HEK293T (cell line): ENCODE results near the gene FSHB.
"Not testable (repeated sequence)": the region's sequence is repeated elsewhere in the genome, so short reads cannot be mapped to it uniquely, and the experiment has no call there.

ENCODE experiments used
- CTCF ChIA-PET: fragments of 350-600 bp; formaldehyde crosslinking; extraction: SDS; loops from one replicate; lab custom pipeline; 2021; ENCODE audit warnings: antibody characterized with exemption, inconsistent platforms; lab: Yijun Ruan, JAX
- POLR2A ChIA-PET: fragments of 350-600 bp; formaldehyde crosslinking; extraction: SDS; loops from one replicate; lab custom pipeline; 2020; ENCODE audit warnings: antibody characterized with exemption, inconsistent platforms; lab: Yijun Ruan, JAX
- DNase-seq: peaks from one replicate; pipeline ENCODE4 v3.0.0; 2012; ENCODE audit warnings: mixed read lengths; ENCODE audit errors: extremely low spot score
- ARNT ChIP-seq: fragments of 450-650 bp; IDR thresholded peaks from 2 replicates; pipeline ENCODE4 v1.6.1; 2017; ENCODE audit warnings: mild to moderate bottlenecking
- BHLHE40 ChIP-seq: fragments of 450-650 bp; IDR thresholded peaks from 2 replicates; pipeline ENCODE4 v1.6.1; 2016; ENCODE audit warnings: mild to moderate bottlenecking, moderate library complexity, borderline replicate concordance
- CTBP1 ChIP-seq: fragments of 450-650 bp; IDR thresholded peaks from 2 replicates; pipeline ENCODE4 v1.6.1; 2016; ENCODE audit warnings: borderline replicate concordance
- ELF4 ChIP-seq: fragments of 450-650 bp; IDR thresholded peaks from 2 replicates; pipeline ENCODE4 v1.6.1; 2017; ENCODE audit warnings: antibody characterized with exemption
- FOXA1 ChIP-seq: fragments of 450-650 bp; IDR thresholded peaks from 2 replicates; pipeline ENCODE4 v1.6.1; 2016; ENCODE audit warnings: mild to moderate bottlenecking
- FOXK2 ChIP-seq: fragments of 450-650 bp; IDR thresholded peaks from 2 replicates; pipeline ENCODE4 v1.6.1; 2016; ENCODE audit warnings: mild to moderate bottlenecking
- FOXM1 ChIP-seq: fragments of 450-650 bp; IDR thresholded peaks from 2 replicates; pipeline ENCODE4 v1.6.1; 2017; ENCODE audit warnings: mild to moderate bottlenecking, borderline replicate concordance
- HDGF ChIP-seq: fragments of 450-650 bp; IDR thresholded peaks from 2 replicates; pipeline ENCODE4 v1.6.1; 2017; ENCODE audit warnings: antibody characterized with exemption, borderline replicate concordance
- L3MBTL2 ChIP-seq: fragments of 450-650 bp; conservative IDR thresholded peaks from 2 replicates; pipeline ENCODE4 v1.6.1; 2016; ENCODE audit warnings: mild to moderate bottlenecking
- LEF1 ChIP-seq: fragments of 450-650 bp; IDR thresholded peaks from 2 replicates; pipeline ENCODE4 v1.6.1; 2017; ENCODE audit warnings: mild to moderate bottlenecking, borderline replicate concordance
- NFRKB ChIP-seq: fragments of 450-650 bp; IDR thresholded peaks from 2 replicates; pipeline ENCODE4 v1.6.1; 2016; ENCODE audit warnings: mild to moderate bottlenecking, moderate library complexity
- SP1 ChIP-seq: fragments of 450-650 bp; IDR thresholded peaks from 2 replicates; pipeline ENCODE4 v1.6.1; 2017
- SUZ12 ChIP-seq: fragments of 450-650 bp; IDR thresholded peaks from 2 replicates; pipeline ENCODE4 v1.6.1; 2016; ENCODE audit warnings: mild to moderate bottlenecking
- TARDBP ChIP-seq: fragments of 450-650 bp; IDR thresholded peaks from 2 replicates; pipeline ENCODE4 v1.6.1; 2016
- ZNF384 ChIP-seq: fragments of 450-650 bp; IDR thresholded peaks from 2 replicates; pipeline ENCODE4 v1.6.1; 2016
- TF ChIP-seq, protein P1 (sequence below): fragments of 450-650 bp; IDR thresholded peaks from 2 replicates; pipeline ENCODE4 v1.6.1; 2016

FSHB gene

DNA sequence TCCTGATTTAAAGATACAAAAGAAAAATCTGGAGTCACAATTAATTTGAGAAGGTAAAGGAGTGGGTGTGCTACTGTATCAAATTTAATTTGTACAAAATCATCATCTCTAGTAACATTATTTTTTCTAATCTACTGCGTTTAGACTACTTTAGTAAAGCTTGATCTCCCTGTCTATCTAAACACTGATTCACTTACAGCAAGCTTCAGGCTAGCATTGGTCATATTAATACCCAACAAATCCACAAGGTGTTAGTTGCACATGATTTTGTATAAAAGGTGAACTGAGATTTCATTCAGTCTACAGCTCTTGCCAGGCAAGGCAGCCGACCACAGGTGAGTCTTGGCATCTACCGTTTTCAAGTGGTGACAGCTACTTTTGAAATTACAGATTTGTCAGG, at the start of gene FSHB:
FSHB (plus strand) TSS at position 301 of the 400 bp plus-strand sequence. CDS start 889 bp downstream, outside the sequence.
- no peak for DNase-seq
- CTCF ChIA-PET = interaction anchor here (0.6 kb wide), 1 partner anchor 103 kb away, joined by 3 read pairs; no protein-coding TSS in a partner anchor
- TF ChIP-seq, protein P1, sequence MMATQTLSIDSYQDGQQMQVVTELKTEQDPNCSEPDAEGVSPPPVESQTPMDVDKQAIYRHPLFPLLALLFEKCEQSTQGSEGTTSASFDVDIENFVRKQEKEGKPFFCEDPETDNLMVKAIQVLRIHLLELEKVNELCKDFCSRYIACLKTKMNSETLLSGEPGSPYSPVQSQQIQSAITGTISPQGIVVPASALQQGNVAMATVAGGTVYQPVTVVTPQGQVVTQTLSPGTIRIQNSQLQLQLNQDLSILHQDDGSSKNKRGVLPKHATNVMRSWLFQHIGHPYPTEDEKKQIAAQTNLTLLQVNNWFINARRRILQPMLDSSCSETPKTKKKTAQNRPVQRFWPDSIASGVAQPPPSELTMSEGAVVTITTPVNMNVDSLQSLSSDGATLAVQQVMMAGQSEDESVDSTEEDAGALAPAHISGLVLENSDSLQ = no peak
- no peak for TF ChIP-seq ARNT
- TF ChIP-seq FOXM1 = no peak
- no peak for TF ChIP-seq BHLHE40
- TF ChIP-seq LEF1 = no peak
- TF ChIP-seq CTBP1 = no peak
- TF ChIP-seq FOXK2 = no peak
- TF ChIP-seq SP1 = no peak
- no peak for TF ChIP-seq NFRKB
- no peak for TF ChIP-seq ELF4
- TF ChIP-seq ZNF384 = no peak
- no peak for TF ChIP-seq FOXA1
- TF ChIP-seq L3MBTL2 = no peak
- no peak for TF ChIP-seq TARDBP
- TF ChIP-seq SUZ12 = no peak
- TF ChIP-seq HDGF = no peak
- POLR2A ChIA-PET = no interaction called here

DNA sequence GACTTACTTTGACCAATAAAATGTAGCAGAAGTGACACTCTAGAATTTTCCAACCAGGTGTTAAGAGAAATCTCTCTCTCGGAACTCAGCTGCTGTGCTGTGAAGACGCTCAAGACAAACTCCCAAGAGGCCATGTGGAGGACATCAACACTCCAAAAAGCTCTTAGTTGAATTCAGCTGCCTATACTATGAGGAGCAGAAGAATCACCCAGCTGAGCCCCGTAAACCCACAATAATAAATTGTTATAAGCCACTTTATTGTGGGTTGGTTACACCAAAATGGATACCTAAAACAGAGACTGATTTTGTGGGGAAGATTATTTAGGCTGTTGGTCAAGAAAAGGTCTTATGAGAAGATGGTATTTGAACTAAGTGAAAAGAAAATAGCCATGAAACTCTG, 44.1 kb upstream of the FSHB start:
- ChIA-PET POLR2A (no interaction called here), CTCF (interaction anchor here (1.4 kb wide), 1 partner anchor 10 kb away, joined by 5 read pairs; no protein-coding TSS in a partner anchor)
- no peak for TF ChIP-seq TARDBP
- TF ChIP-seq, protein P1 = no peak
- no peak for TF ChIP-seq LEF1
- TF ChIP-seq FOXM1 = no peak
- TF ChIP-seq L3MBTL2 = no peak
- TF ChIP-seq ARNT = no peak
- no peak for TF ChIP-seq ELF4
- no peak for TF ChIP-seq FOXK2
- TF ChIP-seq BHLHE40 = no peak
- no peak for TF ChIP-seq FOXA1
- no peak for TF ChIP-seq NFRKB
- no peak for DNase-seq

DNA sequence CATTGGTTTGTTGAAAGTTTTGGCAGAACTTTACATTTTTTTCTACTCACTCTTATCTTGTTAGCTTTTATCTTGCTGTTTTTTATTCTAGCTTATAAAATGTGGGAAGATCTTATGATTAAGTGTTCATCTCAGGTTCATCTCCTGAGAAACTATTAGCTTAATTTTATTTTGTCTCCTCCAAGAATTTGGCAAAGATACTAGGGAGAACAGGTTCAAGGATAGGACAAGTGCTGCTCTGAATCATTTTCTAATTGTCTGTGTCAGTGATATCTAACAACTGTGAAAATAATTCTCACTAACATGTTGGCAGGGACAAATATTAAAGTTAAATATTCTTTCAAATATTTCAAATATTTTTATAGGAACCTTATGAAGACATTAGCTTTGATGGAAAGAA, 38.2 kb upstream of the FSHB start:
- CTCF ChIA-PET = no interaction called here
- POLR2A ChIA-PET = no interaction called here
- no peak for TF ChIP-seq FOXA1
- no peak for TF ChIP-seq FOXM1
- no peak for TF ChIP-seq SUZ12
- TF ChIP-seq SP1 = no peak
- TF ChIP-seq, protein P1 = no peak
- no peak for TF ChIP-seq FOXK2
- no peak for TF ChIP-seq TARDBP
- no peak for TF ChIP-seq NFRKB
- no peak for TF ChIP-seq HDGF
- TF ChIP-seq BHLHE40 = no peak
- TF ChIP-seq L3MBTL2 = no peak
- no peak for TF ChIP-seq ARNT
- TF ChIP-seq LEF1 = no peak
- no peak for TF ChIP-seq ZNF384
- no peak for TF ChIP-seq CTBP1
- TF ChIP-seq ELF4 = no peak

DNA sequence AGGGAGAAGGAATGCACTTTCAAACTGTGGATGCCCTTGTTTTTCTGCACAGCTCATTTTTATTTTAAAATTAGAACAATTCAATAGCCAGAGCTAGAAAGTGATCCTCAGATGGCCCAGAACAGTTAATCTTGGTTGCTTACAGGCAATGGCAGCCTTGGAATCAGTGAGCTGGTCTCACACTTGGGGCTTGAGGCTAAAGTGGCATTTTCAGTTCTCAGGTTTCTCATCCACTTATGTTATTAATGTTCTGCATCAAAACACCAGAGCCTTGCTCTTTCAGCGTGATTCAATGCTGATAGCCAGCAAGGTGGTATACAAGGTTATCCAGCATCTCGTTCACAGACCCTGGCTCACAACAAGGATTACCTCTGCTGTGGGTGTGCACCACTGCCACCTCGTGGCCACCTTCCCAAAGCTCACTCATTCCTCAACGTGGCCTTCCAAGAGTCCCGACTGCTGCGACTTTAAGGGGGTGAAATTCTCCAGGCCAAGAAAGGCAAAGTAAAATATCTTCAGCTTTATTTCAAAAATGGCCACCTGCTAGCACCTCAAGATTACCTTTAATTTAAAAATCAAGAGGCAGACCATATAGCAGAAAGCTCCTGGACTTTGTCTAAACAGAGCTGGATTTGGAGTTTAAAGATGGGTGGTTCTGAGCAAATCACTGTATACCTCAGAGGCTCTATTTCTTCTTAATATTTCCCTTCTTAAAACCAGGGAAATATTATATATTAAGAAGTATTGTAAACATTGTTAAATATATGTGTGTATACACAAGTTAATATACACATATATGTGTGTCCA, 34.2 kb upstream of the FSHB start:
- CTCF ChIA-PET = interaction anchor here (0.8 to 1.8 kb wide), 6 partner anchors 11 to 764 kb away, joined by 3 to 13 read pairs (median 4); no protein-coding TSS in a partner anchor
- POLR2A ChIA-PET = no interaction called here
- TF ChIP-seq ARNT (no peak), HDGF (no peak), SP1 (no peak), CTBP1 (no peak), L3MBTL2 (no peak), FOXA1 (no peak), FOXM1 (no peak), ZNF384 (no peak), FOXK2 (no peak), LEF1 (no peak), TARDBP (no peak)
- peak; percentile 68 for DNase-seq

More for the DNA sequence above, 38.2 kb upstream of the FSHB start:
- no peak for DNase-seq

DNA sequence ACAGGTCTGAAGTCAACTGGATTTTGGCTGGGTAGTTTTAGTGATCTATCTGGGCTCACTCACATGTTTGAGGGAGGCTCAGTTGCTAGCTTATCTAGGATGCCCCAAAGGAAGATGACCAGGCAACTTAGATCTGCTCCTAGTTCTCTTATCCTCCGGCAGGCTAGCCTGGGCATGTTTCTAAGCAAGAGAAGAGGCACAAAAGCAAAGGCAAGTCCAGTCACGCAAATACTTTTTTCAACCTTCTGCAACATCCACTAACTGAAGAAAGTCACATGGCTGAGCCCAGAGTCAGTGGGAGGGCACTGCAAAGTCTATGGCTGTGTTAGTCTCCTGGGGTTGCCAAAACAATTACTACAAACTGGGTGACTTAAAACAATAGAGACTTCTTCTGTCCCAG, 32.9 kb upstream of the FSHB start:
- POLR2A ChIA-PET = interaction anchor here (0.6 kb wide), 1 partner anchor 127 kb away, joined by 3 read pairs; no protein-coding TSS in a partner anchor
- DNase-seq = no peak
- CTCF ChIA-PET = no interaction called here
- TF ChIP-seq LEF1 (no peak), SP1 (no peak), TARDBP (no peak), BHLHE40 (no peak), ELF4 (no peak), L3MBTL2 (no peak), NFRKB (no peak), HDGF (no peak), FOXA1 (no peak), FOXK2 (no peak), FOXM1 (no peak), ARNT (no peak), CTBP1 (no peak), ZNF384 (no peak), SUZ12 (no peak)
- TF ChIP-seq, protein P1 = no peak

DNA sequence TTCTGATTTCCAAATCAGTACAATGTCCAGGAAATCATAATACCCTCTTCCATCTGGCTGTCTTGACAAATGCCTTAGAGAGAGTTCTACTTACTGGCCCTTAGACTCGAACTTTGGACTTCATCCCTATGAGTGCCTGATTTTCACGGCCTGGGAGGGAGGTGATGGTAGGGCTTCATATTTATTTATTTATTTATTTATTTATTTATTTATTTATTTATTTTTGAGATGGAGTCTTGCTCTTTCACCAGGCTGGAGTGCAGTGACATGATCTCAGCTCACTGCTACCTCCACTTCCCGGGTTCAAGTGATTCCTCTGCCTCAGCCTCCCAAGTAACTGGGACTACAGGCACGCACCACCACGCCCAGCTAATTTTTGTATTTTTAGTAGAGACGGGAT, 27.8 kb upstream of the FSHB start:
- POLR2A ChIA-PET, CTCF ChIA-PET, DNase-seq: not testable (repeated sequence)
